ENCODE data around the gene HIVEP3. TPM values are rescaled to one million over a fixed set of nuclear protein-coding genes. Genes with fewer than 3 reads are reported as not detected.
A peak's percentile ranks its signal among the peaks of the same experiment; 100 is the strongest.

HIVEP3 gene
- total RNA-seq, 2 donors from 2014 or later, result 4.7 to 5.8 TPM

- DNase-seq (ENCODE audit: low spot score), result no peak
- Histone ChIP-seq H3K27me3 (no peaks in the 10 kb centered on the region), H3K27ac (no peak overlapping the region), H3K36me3 (no peaks in the 10 kb centered on the region), H3K4me3 (no peak overlapping the region), H3K9me3 (no peaks in the 10 kb centered on the region), H3K4me1 (peaks cover 0 to 33% of the 10 kb centered on the region in 2 donors)
- TF ChIP-seq CTCF (IDR thresholded peaks at IDR 0.05), result no peak
Measured at GRCh38 chr1:41850029-41850428, 68.7 kb downstream of the HIVEP3 start.

GRCh38 chr1:41849211-41849759, 69.4 kb downstream of the HIVEP3 start:
- TF ChIP-seq CTCF (IDR thresholded peaks at IDR 0.05), result no peak
- Histone ChIP-seq H3K36me3 (no peaks in the 10 kb centered on the region), H3K9me3 (no peaks in the 10 kb centered on the region), H3K27me3 (no peaks in the 10 kb centered on the region), H3K4me1 (peaks cover 0 to 35% of the 10 kb centered on the region in 2 donors), H3K4me3 (no peak overlapping the region), H3K27ac (no peak overlapping the region)
- DNase-seq (ENCODE audit: low spot score), result no peak

- H3K4me1 ChIP-seq, result peaks cover 0 to 44% of the 10 kb centered on the region in 2 donors
- no peaks in the 10 kb centered on the region for H3K27me3 ChIP-seq
- no peaks in the 10 kb centered on the region for H3K9me3 ChIP-seq
- no peaks in the 10 kb centered on the region for H3K36me3 ChIP-seq
- TF ChIP-seq CTCF (IDR thresholded peaks at IDR 0.05), result no peak
- H3K4me3 ChIP-seq, result no peak overlapping the region
- H3K27ac ChIP-seq, result no peak overlapping the region
- DNase-seq (ENCODE audit: low spot score), result no peak
Measured at GRCh38 chr1:41848216-41848952, 70.3 kb downstream of the HIVEP3 start.

GRCh38 chr1:41847733-41848132, 71.0 kb downstream of the HIVEP3 start:
- no peaks in the 10 kb centered on the region for H3K27me3 ChIP-seq
- H3K9me3 ChIP-seq, result no peaks in the 10 kb centered on the region
- no peak for TF ChIP-seq CTCF (IDR thresholded peaks at IDR 0.05)
- no peak for DNase-seq (ENCODE audit: low spot score)
- peaks cover 0 to 46% of the 10 kb centered on the region in 2 donors for H3K4me1 ChIP-seq
- peak overlapping the region in 1 of 2 donors; percentile 43 for H3K27ac ChIP-seq
- no peak overlapping the region for H3K4me3 ChIP-seq
- H3K36me3 ChIP-seq, result no peaks in the 10 kb centered on the region

- no peaks in the 10 kb centered on the region for H3K27me3 ChIP-seq
- peak overlapping the region in 1 of 2 donors; percentile 43 for H3K27ac ChIP-seq
- DNase-seq (ENCODE audit: low spot score), result no peak
- no peak overlapping the region for H3K4me3 ChIP-seq
- H3K36me3 ChIP-seq, result no peaks in the 10 kb centered on the region
- H3K4me1 ChIP-seq, result peaks cover 0 to 44% of the 10 kb centered on the region in 2 donors
- TF ChIP-seq CTCF (IDR thresholded peaks at IDR 0.05), result no peak
- H3K9me3 ChIP-seq, result no peaks in the 10 kb centered on the region
Measured at GRCh38 chr1:41846625-41847405, 71.9 kb downstream of the HIVEP3 start.

All from right atrium auricular region (tissue), 2 donors.